Neural progenitor cell (in vitro differentiated cells): ENCODE measurements around the gene CD9. TPM values are rescaled to one million over a fixed set of nuclear protein-coding genes. Genes with fewer than 3 reads are reported as not detected.

Experiments
- DNase-seq: peaks from one replicate; pipeline ENCODE4 v3.0.0-alpha.2; 2016; ENCODE audit warnings: low spot score
- H2AFZ ChIP-seq: fragments of 200-600 bp; sonication (generic); replicated peaks from 2 replicates; pipeline ENCODE4 v1.6.1; 2016; ENCODE audit warnings: antibody characterized with exemption
- H3F3A ChIP-seq: fragments of 200-600 bp; sonication (generic); 2 replicates; pipeline ENCODE4 v1.6.1; 2016; ENCODE audit warnings: antibody characterized with exemption, low read depth
- H3K27ac ChIP-seq: fragments of 200-600 bp; sonication (generic); 2 replicates; pipeline ENCODE4 v1.5.1; 2016; ENCODE audit warnings: mild to moderate bottlenecking
- H3K27me3 ChIP-seq: fragments of 200-600 bp; sonication (generic); 2 replicates; pipeline ENCODE4 v1.6.1; 2016; ENCODE audit warnings: mild to moderate bottlenecking, moderate library complexity
- H3K36me3 ChIP-seq: fragments of 200-600 bp; sonication (generic); 2 replicates; pipeline ENCODE4 v1.5.1; 2016
- H3K4me1 ChIP-seq: fragments of 200-600 bp; sonication (generic); 2 replicates; pipeline ENCODE4 v1.6.1; 2016; ENCODE audit warnings: mixed run types
- H3K4me2 ChIP-seq: fragments of 200-600 bp; sonication (generic); 2 replicates; pipeline ENCODE4 v1.6.1; 2016
- H3K4me3 ChIP-seq: fragments of 200-600 bp; sonication (generic); 2 replicates; pipeline ENCODE4 v1.5.1; 2016
- H3K79me2 ChIP-seq: fragments of 200-600 bp; sonication (generic); 2 replicates; pipeline ENCODE4 v1.6.1; 2016; ENCODE audit warnings: low read depth
- H3K9ac ChIP-seq: fragments of 200-600 bp; sonication (generic); 2 replicates; pipeline ENCODE4 v1.6.1; 2016
- H3K9me3 ChIP-seq: fragments of 200-600 bp; sonication (generic); 2 replicates; pipeline ENCODE4 v1.5.1; 2016; ENCODE audit warnings: low read depth
- H4K20me1 ChIP-seq: fragments of 200-600 bp; sonication (generic); 2 replicates; pipeline ENCODE4 v1.6.1; 2016; ENCODE audit warnings: low read depth
- H3K27ac Mint-ChIP-seq: 3 replicates; pipeline ENCODE4 v1.8.0; 2021; ENCODE audit warnings: mixed read lengths
- H3K27me3 Mint-ChIP-seq: 2 replicates; pipeline ENCODE4 v1.8.0; 2022; ENCODE audit warnings: low read depth, mild to moderate bottlenecking, inconsistent platforms, moderate library complexity, mixed read lengths; ENCODE audit not compliant: insufficient read depth
- H3K36me3 Mint-ChIP-seq: 3 replicates; pipeline ENCODE4 v1.8.0; 2021; ENCODE audit warnings: mixed read lengths
- H3K4me1 Mint-ChIP-seq: 3 replicates; pipeline ENCODE4 v1.8.0; 2021; ENCODE audit warnings: mixed read lengths
- H3K4me3 Mint-ChIP-seq: 3 replicates; pipeline ENCODE4 v1.8.0; 2021; ENCODE audit warnings: mild to moderate bottlenecking, moderate library complexity, mixed read lengths
- H3K9me3 Mint-ChIP-seq: 3 replicates; pipeline ENCODE4 v1.8.0; 2020; ENCODE audit warnings: mixed read lengths
- EZH2 ChIP-seq: fragments of 200-600 bp; sonication (generic); IDR thresholded peaks from 2 replicates; pipeline ENCODE4 v1.6.1; 2017; ENCODE audit warnings: antibody characterized with exemption, mild to moderate bottlenecking, moderate library complexity
- EZH2phosphoT487 ChIP-seq: fragments of 200-600 bp; sonication (generic); IDR thresholded peaks from 2 replicates; pipeline ENCODE4 v1.6.1; 2017; ENCODE audit warnings: antibody characterized with exemption
- total RNA-seq: library from RNA; depleted of rRNA; stranded (reverse); fragments of >200 nt; gene quantifications from 2 replicates; pipeline ENCODE4 v1.2.3, GENCODE V29; 2015; ENCODE audit warnings: low replicate concordance
- TF ChIP-seq, protein P1 (sequence below): fragments of 200-600 bp; sonication (generic); IDR thresholded peaks from 2 replicates; pipeline ENCODE4 v1.5.1; 2017; ENCODE audit warnings: antibody characterized with exemption, mild to moderate bottlenecking

CD9 gene
- total RNA-seq, 1 donor from 2014 or later: 3.6 TPM

DNA sequence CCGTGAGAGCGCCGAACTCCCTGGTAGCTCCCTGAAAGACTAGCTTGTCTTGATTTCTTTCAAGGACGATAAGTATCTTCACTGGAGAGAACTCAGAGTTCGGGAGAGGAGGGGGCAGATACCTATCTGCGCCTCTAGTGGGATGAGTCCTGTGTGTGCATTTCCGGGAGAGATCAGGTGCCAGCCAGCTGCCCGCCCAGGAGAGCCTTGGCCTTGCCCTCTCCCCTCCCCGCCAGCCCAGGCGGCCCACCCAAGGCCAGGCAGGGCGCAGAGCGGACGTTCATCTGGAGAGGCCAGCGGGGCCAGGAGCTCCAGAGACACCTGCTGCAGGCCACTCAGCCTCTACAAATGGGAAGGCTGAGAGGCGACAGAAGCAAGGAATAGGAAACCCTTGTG is 1.0 kb downstream of the CD9 start:
- Histone ChIP-seq H3K4me1 (peaks cover 42% of the 10 kb centered on the region), H3K9ac (no peak overlapping the region), H3K27me3 (peaks cover 71% of the 10 kb centered on the region), H3K27ac (no peak overlapping the region), H3K36me3 (no peaks in the 10 kb centered on the region), H2AFZ (peak overlapping the region; percentile 27), H3F3A (peaks cover 47% of the 10 kb centered on the region), H3K79me2 (no peaks in the 10 kb centered on the region), H4K20me1 (peaks cover 9% of the 10 kb centered on the region), H3K4me2 (peak overlapping the region; percentile 87), H3K9me3 (no peaks in the 10 kb centered on the region), H3K4me3 (peak overlapping the region; percentile 65)
- Mint-ChIP-seq H3K4me3 (peak overlapping the region; percentile 82), H3K36me3 (no peaks in the 10 kb centered on the region), H3K9me3 (no peaks in the 10 kb centered on the region), H3K27me3 (peaks cover 47% of the 10 kb centered on the region), H3K27ac (no peak overlapping the region), H3K4me1 (peaks cover 57% of the 10 kb centered on the region)
- DNase-seq: peak; percentile 35
- TF ChIP-seq, protein P1, sequence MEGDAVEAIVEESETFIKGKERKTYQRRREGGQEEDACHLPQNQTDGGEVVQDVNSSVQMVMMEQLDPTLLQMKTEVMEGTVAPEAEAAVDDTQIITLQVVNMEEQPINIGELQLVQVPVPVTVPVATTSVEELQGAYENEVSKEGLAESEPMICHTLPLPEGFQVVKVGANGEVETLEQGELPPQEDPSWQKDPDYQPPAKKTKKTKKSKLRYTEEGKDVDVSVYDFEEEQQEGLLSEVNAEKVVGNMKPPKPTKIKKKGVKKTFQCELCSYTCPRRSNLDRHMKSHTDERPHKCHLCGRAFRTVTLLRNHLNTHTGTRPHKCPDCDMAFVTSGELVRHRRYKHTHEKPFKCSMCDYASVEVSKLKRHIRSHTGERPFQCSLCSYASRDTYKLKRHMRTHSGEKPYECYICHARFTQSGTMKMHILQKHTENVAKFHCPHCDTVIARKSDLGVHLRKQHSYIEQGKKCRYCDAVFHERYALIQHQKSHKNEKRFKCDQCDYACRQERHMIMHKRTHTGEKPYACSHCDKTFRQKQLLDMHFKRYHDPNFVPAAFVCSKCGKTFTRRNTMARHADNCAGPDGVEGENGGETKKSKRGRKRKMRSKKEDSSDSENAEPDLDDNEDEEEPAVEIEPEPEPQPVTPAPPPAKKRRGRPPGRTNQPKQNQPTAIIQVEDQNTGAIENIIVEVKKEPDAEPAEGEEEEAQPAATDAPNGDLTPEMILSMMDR: no peak
- peak; percentile 52 for TF ChIP-seq EZH2
- peak; percentile 52 for TF ChIP-seq EZH2phosphoT487

DNA sequence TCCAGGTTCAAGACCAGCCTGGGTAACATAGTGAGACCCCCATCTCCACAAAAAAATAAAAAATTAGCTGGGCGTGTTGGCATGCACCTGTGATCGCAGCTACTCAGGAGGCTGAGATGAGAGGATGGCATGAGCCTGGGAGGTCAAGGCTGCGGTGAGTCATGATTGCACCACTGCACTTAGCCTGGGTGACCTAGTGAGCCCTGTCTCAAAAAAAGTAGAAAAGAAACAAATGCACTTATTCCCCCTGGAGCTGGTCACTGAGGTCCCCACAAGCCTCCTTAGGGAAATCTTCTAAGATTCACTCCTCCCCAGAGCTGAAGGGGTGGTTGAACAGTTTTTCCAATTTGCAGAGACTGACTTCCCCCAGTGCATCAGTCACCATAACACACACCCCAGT is 1.6 kb downstream of the CD9 start:
- Mint-ChIP-seq H3K9me3 (no peaks in the 10 kb centered on the region), H3K27me3 (peaks cover 47% of the 10 kb centered on the region), H3K27ac (no peak overlapping the region), H3K36me3 (no peaks in the 10 kb centered on the region), H3K4me1 (peaks cover 58% of the 10 kb centered on the region), H3K4me3 (peak overlapping the region; percentile 82)
- Histone ChIP-seq H3K27me3 (peaks cover 71% of the 10 kb centered on the region), H3K4me2 (no peak overlapping the region), H3F3A (peaks cover 50% of the 10 kb centered on the region), H3K9me3 (no peaks in the 10 kb centered on the region), H3K79me2 (no peaks in the 10 kb centered on the region), H3K27ac (no peak overlapping the region), H3K4me3 (no peak overlapping the region), H3K9ac (no peak overlapping the region), H4K20me1 (peaks cover 9% of the 10 kb centered on the region), H3K36me3 (no peaks in the 10 kb centered on the region), H3K4me1 (peaks cover 42% of the 10 kb centered on the region), H2AFZ (no peak overlapping the region)
- TF ChIP-seq EZH2 (no peak), EZH2phosphoT487 (no peak)
- TF ChIP-seq, protein P1: no peak
- no peak for DNase-seq

DNA sequence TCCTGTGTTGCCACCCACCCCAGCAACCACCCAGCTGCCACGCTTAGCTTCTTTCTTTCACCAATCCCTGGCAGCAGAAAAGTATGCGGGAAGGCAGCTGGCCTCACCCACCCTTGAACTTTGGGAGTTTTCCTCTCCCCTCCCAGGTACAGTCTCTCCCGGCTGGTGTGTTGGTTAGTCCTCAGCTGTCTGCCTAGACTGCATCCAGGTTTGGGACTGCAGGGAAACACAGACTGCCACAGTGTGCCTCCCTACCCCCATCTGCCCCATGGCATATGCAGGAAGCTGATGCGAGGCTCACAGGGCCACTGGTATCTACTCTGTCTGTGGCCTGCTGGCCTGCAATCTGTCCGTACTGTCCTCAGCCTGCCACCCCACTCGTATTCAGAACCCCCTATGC is 2.1 kb downstream of the CD9 start:
- Histone ChIP-seq H3K27ac (no peak overlapping the region), H3K4me1 (peaks cover 42% of the 10 kb centered on the region), H3K27me3 (peaks cover 71% of the 10 kb centered on the region), H4K20me1 (peaks cover 9% of the 10 kb centered on the region), H2AFZ (no peak overlapping the region), H3K79me2 (no peaks in the 10 kb centered on the region), H3K9me3 (no peaks in the 10 kb centered on the region), H3F3A (peaks cover 48% of the 10 kb centered on the region), H3K4me2 (no peak overlapping the region), H3K9ac (no peak overlapping the region), H3K36me3 (no peaks in the 10 kb centered on the region), H3K4me3 (no peak overlapping the region)
- TF ChIP-seq EZH2phosphoT487 (no peak), EZH2 (no peak)
- TF ChIP-seq, protein P1: no peak
- no peaks in the 10 kb centered on the region for H3K36me3 Mint-ChIP-seq
- peaks cover 62% of the 10 kb centered on the region for H3K4me1 Mint-ChIP-seq
- H3K9me3 Mint-ChIP-seq: no peaks in the 10 kb centered on the region
- no peak overlapping the region for H3K27ac Mint-ChIP-seq
- peaks cover 47% of the 10 kb centered on the region for H3K27me3 Mint-ChIP-seq
- peak overlapping the region; percentile 14 for H3K4me3 Mint-ChIP-seq
- no peak for DNase-seq
